SHP77 treated with DMSO at 0.1 percent for 48 hours (cell line): ENCODE results near the gene SLC35D2.
"Not testable (repeated sequence)": the region's sequence is repeated elsewhere in the genome, so short reads cannot be mapped to it uniquely, and the experiment has no call there.

Experiments
- DNase-seq: peaks from one replicate; lab custom pipeline; 2025; lab: John Stamatoyannopoulos, UW

Gene SLC35D2

DNA sequence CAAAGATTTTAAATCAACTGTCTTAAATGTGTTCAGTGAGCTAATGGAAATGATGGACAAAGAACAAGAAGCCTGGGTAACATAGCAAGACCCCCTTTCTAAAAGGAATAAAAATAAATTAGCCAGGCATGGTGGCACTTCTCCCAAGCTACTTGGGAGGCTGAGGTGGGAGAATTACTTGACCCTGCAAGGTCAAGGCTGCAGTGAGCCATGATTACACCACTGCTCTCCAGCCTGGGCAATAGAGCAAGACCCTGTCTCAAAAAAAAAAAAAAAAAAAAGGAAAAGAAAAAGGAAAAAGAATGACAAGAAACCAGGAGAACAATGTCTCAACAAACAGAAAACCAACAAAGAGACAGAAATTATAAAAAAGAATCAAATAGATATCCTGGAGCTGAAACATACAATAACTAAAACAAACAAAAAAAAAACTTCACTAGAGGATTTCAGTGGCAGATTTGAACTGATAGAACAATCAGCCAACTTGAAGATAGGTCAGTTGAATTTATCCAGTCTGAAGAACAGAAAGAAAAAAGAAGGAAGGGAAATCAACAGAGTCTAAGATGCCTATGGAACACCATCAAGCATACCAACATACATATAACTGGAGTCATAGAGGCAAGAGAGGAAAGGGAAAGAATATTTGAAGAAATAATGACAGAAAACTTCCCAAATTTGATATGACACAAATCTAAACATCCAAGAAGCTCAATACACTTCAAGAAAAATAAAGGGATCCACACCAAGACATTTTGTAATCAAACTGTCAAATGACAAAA lies 16.8 kb upstream of the SLC35D2 start:
- no peak for DNase-seq

DNA sequence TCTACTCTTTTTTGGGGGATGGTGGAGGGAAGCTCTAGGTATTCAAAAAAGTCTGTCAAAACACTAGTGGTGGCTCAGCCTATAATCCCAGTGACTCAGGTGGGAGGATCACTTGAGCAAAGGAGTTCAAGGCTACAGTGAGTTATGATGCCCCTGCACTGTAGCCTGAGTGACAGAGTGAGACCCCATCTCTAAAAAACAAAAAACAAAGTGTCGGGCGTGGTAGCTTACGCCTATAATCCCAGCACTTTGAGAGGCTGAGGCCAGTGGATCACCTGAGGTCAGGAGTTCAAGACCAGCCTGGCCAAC lies 15.8 kb upstream of the SLC35D2 start:
- no peak for DNase-seq

DNA sequence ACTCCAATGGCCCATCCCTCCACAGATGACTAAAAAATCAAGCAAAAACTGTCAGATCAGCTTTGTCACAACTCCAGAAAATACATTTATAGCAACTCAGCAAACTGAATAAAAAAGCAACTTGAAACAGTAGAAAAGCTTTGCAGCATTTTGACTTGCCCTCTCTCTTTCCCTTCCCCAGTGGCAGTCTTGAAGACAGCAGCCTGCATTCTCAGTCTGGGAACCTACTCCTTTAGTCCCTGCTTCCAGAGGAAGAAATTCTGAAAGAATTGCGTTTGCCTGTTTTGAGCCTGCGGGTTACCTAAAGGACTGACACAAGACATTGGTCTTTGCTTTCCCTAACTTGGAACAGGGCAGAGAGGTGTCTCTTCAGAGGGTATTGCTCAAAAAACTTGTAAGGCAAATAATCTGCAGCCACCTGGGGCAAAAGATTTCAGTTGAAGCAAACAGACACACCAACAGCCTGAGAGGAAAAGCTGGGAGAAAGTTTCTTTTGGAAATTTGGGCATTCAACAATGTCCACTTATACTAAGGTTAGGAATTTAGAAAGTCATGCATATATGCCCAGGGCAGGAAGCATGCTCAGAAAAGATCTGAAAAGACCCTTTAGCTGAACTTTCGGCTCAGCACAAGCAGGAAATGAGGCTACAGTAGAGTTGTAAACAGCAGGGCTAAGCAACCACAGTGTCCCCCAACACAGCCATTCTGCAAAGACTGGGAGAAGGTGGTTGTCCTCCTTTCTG lies 15.2 kb upstream of the SLC35D2 start:
- DNase-seq: no peak

DNA sequence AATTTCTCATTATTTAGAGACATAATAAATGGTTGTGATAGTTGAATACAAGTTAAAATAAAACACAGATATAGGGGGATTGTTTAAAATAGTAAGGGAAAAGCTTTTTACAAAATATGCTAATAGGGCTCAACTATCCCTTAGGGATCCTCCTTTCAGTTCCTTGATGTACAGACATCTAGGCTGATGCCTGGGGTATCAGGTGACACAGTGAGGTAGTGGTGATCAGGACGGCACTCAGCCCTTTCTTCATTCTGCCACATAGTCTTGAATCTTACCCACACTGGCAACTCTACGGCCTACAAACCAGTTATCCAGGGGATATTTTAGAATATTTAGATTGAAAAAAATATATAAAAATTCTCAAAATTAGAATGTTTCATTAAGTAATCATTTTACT lies 12.5 kb upstream of the SLC35D2 start:
- no peak for DNase-seq

DNA sequence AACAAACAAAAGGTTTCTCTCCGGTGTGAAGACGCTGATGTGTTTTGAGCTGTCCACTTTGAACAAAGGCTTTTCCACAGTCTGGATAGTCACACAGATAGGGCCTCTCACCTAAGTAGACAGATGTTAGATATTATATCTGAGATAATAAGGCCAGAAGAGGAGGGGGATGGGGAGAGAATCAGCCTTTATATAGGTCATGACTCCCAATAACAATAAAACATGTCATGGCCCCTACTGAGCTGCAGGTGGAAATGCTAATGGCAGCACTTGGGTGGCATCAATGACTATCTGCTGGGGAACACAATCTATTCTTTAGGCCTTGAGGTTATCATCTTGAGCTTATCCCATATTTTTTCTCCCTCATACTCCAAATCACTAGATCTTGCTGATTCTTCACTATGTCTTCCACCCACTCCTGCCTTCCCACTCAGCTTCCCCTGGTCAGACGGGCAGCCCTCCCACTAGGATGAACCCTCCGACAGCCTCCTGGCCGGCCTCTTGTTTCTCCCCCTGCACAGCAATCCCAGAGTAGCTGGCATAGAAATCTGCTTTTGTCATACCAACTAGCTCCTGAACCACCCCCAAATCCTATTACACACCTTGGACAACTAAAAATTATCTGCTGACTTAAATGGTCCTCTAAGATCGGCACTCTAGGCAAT lies 11.5 kb upstream of the SLC35D2 start:
- DNase-seq: no peak

DNA sequence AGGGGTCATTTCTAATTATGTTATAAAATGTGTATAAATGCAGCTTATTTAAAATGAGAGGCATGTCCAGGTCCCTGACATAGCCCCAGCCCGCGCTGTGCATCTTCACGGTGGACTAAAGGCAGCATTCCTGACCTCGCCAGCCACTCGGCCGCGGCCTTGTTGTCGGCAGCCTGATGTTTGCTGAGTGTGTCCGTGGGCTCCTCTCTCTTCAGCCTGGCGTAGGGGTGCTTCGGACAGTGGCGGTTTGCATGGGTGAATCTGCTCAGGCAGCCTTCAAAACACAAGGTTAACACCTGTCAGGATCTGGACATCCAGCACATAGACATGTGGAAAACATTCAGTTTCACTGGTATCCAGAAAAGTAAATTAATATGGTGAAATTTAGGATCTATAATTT lies 8.8 kb upstream of the SLC35D2 start:
- no peak for DNase-seq

DNA sequence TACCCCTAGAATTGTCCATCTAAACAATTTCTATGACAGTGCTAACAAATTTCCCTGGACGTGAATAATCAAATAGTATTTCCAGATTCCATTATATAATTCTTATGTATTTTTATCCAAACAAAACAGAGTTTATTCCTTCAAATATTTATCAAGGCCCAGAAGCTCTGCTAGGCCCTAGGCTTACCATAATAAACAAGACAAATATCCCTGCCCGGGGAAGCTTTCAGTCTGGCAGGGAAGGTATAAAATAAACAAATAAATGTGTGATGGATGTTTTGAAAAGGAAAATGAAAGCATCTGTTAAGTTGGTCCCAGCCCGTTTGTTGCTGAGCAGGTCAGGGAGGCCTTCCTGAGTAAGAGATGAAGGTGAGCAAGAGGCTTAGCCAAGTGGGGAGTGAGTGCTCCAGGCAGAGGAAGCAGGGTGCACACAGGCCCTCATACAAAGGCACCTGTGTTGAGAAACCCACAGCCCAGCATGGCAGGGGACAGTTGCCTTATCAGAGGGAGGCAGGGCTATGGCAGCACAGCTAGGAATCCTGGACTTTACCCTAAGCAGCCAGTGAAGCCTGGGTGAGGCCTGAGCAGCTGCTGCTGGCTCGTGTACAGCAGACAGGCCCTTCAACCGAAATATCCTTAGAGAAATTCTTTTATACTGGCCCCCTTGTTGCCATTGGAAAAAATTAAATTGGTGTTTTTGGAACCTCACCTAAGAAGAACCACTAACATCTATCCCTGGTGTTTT lies 7.7 kb upstream of the SLC35D2 start:
- no peak for DNase-seq

DNA sequence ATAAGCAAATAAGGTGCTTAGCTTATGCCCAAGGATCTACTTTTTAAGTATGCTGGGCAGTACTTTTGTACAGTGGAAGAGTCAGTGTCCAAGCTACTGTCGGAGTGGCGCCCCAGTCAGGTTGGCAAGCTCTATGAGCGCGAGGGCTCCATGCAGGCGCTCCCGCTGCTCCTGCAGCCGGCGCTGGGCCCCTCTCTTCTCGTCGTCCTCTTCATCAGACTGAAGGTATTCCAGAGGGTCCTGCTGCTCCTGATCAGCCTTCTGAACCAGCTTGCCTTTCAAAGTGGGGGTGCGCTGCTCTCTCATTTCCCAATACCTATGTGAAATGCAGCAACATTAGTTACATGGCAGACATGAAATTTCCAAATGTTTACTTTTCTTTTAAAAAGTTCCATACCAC lies 4.6 kb upstream of the SLC35D2 start:
- DNase-seq: no peak

DNA sequence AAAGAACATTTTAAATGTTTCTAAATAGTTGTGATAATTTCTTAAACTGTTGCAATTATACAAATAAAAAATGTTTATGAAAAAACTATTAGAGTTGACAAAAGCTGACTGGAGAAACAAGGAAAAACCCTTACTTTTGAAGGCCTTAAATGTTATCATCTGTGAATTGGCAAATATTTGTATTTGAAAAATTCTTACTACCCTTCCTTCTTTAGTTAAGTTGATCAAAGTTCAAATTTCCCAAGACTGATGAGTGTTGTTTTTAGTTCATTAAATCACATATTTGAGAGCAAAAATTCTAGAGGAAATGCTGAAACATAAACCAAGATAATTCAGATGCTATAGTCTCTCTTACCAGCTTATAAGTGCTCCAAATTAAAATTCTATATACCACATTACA lies 2.6 kb upstream of the SLC35D2 start:
- no peak for DNase-seq

DNA sequence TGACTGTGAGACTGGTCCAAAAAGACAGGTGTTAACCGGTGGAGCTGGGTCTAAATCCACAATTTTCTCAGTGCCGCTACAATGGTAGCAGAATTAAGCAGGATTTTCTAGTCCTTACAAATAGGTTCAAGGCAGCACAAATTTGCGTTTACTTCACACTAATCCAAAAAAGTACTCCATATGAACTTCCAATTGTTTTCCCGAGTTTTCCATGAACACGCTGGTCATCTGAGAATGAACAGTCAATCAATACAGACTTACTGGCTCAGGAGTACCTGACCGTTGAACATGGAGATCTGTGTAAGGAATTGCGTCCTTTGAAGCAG lies 709 bp downstream of the SLC35D2 start:
- no peak for DNase-seq

DNA sequence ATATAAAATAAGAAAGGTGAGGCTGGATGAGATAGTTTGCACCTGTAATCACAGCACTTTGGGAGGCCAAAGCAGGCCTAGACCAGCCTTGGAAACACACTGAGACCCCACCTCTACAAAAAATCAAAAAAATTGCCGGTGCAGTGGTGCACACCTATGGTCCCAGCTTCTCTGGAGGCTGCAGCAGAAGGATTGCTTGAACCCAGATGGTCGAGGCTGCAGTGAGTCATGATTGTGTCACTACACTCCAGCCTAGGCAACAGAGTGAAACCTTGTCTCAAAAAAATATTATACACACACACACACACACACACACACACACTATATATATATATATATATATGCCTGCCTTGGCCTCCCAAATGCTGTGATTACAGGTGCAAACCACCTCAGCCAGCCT lies 1.3 kb downstream of the SLC35D2 start:
- DNase-seq: no peak

DNA sequence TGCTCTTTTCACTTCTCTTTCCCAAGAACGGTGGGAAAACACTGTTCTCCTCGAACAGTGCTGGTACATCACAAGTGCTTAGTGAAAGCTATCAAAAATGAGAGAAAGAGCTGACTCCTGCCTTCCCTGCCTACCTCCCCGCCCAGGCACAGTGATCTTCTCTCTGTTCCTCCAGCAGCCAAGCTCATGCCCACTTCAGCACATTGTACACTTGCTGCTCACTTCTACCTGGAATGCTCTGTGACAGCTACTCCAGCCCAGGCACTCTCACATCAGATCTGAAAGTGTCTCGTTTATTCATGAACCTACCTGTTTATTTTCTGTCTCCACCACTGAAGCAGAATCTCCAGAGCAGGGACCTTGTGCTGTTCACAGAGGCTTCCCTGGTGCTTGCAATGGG lies 1.8 kb downstream of the SLC35D2 start:
- DNase-seq: no peak

DNA sequence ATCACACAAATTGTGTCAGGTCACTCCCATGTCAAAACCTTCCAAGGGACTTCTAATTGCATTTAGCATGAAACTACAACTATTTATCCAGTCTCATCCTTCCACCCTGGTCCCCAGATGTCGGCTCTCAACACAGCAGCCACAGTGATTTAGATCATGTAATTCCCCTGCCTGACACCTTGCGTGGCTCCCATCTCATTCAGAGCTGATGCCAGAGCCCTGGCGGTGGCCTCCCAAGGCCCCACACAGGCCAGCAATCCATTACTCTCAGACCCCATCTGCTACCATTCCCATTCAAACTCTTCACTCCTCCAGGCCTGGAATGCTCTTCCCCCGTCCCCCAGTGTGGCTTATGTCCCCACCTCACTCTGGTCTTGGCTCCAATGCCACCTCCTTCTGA lies 2.4 kb downstream of the SLC35D2 start:
- no peak for DNase-seq

DNA sequence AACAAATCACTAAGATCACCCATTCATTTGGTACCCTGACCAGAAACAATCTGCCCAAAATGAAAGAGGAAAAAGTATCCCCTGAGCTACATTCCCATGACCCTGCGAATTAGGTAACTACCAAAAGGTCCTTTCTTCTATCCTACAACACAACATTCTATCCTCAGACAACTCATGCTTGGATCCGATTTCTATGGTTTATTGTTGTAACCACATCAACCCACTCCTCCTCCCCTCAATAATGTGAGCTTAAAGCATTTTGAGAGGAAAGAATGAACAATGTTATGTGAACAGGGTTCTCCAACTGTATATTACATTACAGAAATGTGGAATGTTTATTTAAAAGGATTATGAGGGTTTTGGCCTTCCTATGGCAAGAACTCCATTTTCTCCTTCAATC lies 4.0 kb downstream of the SLC35D2 start:
- no peak for DNase-seq

DNA sequence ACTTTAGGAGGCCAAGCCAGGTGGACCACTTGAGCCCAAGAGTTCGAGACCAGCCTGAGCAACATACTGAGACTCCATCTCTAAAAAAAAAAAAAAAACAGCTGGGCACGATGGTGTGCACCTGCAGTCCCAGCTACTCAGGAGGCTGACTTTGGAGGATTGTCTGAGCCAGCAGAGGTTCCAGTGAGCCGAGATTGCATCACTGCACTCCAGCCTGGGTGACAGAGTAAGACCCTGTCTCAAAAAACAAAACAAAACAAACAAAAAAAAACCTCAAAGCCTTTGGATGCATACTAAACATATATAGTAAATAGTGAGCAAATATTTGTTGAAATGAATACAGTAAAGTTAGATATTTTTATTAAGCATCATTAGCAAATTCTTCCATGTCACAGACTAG lies 5.3 kb downstream of the SLC35D2 start:
- DNase-seq: no peak

DNA sequence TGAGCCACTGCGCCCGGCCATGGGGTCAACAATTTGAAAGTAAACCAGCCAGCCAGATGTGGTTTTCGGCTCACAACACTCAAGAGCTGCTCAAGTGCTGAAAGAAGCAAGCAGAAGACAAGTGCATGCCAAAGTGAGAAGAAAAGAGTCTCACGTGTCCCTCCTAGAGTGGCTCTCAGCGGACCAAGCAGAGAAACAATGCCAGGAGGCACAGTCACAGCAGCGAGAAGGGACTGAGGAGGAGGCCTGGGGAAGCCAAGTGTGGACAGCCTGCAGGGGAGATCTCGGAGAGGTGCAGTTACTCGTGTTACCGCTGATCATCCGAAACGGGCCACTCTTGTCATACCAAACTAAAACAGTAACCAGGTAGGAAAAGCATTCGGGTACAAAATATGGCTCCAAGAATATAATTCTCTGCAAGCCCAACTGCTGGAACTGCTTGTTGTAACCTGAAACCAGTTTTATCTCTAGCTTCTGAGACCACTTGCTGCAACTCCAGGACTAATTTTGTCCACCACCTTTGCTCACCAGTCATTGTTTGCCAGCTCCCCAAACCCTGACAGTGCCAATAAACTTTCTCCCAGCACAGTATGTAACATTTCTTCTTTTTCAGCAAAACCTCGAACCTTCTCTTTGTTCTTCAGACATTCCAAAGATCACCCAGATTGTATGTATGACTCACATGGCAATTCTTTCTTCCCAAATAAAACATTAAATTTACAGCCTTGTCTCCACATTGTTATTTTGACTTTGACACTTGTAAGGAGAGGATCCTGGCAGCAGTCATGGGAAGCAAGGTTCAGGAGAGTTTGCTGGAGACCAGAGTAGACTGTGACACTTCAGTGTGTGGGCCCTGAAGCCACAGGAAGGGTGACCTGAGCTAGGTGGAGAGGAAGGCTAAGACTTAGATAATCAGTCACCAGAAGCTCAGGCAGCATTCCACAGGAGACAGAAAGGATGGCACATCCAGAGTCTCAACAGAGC lies 6.3 kb downstream of the SLC35D2 start:
- no peak for DNase-seq

DNA sequence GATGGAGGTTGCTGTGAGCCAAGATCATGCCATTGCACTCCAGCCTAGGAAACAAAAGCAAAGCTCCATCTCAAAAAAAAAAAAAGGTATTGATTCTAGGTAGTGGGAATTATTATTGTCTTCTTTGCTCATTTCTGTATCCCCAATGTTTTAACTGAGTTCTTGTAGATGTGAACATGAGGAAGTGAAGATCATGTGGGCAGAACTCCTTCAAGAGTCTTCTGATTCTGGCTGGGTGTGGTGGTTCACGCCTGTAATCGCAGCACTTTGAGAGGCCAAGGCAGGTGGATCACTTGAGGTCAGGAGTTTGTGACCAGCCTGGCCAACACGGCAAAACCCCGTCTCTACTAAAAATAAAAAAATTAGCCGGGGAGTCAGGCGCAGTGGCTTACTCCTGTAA lies 8.0 kb downstream of the SLC35D2 start:
- DNase-seq: not testable (repeated sequence)

DNA sequence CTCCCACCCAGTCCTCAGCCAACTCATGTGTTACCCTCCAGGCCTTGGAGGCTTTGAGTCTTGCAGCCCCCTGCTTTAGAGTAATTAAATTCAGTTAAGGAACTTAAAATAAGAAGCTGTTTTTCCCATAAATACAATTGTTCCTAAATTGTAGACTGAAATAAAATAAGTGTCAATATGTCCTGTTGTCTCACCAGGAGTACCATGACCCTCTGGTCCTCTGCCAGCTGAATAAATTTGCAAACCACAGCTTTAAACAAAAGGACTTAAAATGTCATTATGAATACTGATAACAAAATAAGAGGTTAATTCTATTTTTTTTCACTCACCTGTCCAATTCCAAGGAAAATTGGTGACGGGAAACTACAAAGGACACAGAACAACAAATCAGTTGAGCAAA lies 15.6 kb downstream of the SLC35D2 start:
- no peak for DNase-seq

DNA sequence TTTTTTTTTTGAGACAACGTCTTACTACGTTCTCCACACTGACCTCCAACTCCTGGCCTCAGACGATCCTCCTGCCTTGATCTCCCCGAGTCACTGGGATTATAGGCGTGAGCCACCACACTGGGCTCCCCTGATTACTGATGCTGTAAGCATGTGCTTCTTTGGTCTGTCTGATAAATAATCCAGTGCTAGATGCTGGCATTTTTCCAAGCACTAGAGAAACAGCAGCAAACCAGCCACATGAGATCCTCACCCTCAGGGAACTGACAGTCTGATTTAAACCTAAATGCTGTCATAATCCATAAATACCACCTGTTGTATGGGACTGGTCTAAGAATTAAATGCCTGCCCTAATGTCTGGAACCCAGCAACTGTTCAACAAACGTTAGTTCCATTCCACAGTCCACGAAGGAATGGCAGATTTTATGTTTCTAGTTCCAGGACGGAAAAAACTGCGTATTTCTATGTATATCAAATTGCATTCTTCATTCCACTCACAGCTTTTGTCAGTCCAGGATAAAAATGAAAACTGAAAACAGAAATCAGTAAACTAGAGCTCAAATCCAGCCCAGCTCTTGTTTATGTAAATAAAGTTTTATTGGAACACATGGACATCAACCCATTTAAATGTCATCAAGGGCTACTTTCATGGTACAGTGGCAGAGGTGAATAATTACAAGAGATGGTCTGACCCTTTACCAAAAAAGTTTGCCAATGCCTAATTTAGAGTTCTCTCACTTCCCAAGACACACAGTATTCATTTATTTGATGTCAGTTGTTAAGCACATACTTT lies 20.1 kb downstream of the SLC35D2 start:
- no peak for DNase-seq

DNA sequence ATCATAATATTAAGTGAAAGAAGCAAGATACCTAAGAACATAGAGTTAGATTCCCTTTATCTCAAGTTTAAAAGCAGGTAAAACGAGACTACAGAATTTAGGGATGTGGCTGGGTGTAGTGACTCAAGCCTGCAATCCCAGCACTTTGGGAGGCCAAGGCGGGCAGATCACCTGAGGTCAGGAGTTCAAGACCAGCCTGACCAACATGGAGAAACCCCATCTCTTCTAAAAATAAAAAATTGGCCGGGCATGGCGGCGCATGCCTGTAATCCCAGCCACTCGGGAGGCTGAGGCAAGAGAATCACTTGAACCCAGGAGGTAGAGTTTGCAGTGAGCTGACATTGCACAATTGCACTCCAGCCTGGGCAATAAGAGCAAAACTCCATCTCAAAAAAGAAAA lies 21.4 kb downstream of the SLC35D2 start:
- DNase-seq: not testable (repeated sequence)

DNA sequence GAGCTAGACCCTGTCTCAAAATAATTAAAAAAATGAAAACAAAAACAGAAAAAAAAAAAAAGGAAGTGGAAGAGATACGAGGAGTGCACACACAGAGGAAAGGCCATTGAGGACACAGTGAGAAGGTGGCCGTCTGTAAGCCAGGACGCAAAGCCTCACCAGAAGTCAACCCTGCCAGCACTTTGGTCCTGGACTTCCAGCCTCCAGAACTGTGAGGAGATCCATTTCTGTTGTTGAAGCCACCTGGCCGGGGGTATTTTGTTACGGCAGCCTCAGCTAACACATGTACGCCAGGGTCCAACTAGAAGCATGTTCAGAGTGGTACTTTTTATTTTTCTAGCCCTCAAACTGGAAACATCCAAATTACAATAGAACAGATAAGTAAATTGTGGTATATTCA lies 21.8 kb downstream of the SLC35D2 start:
- DNase-seq: no peak
